ENCODE data around the gene PSMD1.

Gene PSMD1

DNA sequence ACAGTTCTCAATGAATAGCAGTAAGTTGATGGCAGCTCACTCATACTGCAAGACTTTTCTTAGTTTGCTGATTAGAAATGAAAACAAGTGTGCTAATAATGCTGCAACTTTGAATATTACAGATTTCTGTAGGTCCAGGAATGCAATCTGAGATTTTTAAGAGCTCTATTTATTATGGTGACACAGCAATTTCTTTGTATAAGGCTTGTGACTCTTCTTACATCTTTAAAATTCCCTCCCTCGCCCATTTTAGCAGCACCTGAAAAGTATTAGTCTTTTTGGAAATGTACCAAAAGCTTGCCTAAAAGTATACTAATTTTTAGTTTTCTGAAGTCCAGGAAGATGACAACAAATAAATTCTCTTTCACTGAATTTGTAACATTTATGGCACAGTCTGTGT lies 72.5 kb downstream of the PSMD1 start:
- TF ChIP-seq, protein P1, sequence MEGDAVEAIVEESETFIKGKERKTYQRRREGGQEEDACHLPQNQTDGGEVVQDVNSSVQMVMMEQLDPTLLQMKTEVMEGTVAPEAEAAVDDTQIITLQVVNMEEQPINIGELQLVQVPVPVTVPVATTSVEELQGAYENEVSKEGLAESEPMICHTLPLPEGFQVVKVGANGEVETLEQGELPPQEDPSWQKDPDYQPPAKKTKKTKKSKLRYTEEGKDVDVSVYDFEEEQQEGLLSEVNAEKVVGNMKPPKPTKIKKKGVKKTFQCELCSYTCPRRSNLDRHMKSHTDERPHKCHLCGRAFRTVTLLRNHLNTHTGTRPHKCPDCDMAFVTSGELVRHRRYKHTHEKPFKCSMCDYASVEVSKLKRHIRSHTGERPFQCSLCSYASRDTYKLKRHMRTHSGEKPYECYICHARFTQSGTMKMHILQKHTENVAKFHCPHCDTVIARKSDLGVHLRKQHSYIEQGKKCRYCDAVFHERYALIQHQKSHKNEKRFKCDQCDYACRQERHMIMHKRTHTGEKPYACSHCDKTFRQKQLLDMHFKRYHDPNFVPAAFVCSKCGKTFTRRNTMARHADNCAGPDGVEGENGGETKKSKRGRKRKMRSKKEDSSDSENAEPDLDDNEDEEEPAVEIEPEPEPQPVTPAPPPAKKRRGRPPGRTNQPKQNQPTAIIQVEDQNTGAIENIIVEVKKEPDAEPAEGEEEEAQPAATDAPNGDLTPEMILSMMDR (IDR thresholded peaks at IDR 0.05; ENCODE audit: control insufficient read depth, insufficient read depth, low read depth, low read length, missing control alignments): no peak
- no peak overlapping the region for H3K4me3 ChIP-seq (ENCODE audit: control insufficient read depth, low read depth, low read length)
- no peak for DNase-seq (ENCODE audit: low read depth)

DNA sequence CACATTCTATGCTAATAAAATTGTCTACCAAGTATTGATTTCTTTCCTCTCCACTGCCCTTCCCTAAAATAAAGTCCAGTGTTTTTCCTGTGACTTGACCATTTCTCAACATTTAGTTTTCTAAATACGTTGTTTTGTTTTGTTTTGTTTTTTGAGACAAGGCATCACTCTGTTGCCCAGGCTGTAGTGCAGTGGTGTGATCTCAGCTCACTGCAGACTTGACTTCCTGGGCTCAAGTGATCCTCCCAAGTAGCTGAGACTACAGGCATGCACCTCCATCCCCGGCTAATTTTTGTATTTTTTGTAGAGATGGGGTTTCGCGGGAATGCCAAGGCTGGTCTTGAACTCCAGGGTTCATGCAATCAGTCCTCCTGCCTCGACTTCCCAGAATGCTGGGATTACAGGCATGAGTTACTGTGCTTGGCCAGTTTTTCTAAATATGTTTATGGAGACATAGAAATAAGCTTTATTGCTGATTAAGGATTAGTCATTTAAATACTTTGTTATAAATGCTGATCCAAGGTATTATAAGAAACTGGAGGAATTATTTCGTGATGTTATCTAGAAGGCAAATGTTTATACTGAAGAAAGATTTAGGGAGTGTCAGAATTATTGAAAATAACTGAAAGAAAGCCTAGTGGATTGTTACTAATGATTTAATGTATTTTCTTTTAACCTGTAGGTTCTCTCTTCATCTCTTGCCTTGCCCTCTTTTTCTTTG lies 73.8 kb downstream of the PSMD1 start:
- TF ChIP-seq, protein P1 (IDR thresholded peaks at IDR 0.05; ENCODE audit: control insufficient read depth, insufficient read depth, low read depth, low read length, missing control alignments): no peak
- H3K4me3 ChIP-seq (ENCODE audit: control insufficient read depth, low read depth, low read length): no peak overlapping the region
- no peak for DNase-seq (ENCODE audit: low read depth)

DNA sequence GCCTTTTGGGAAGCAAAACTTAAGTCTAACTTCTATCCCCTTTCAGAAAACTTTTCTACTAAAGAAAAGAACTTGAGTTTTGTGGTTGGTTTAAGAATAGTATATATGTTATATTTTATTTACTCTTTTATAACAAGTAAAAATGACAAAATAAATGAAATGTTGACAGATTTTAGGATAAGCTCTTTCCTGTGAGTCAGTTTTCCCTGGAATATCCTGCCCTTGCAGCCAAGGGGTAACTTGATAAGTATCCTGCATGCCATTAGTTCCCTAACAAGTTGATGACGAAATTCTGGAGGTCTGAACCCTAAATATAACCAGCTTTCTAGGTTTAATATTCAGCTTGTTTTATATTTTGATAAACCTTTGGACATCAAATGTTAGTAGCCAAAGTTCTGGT lies 75.5 kb downstream of the PSMD1 start:
- TF ChIP-seq, protein P1 (IDR thresholded peaks at IDR 0.05; ENCODE audit: control insufficient read depth, insufficient read depth, low read depth, low read length, missing control alignments): no peak
- no peak for DNase-seq (ENCODE audit: low read depth)
- no peak overlapping the region for H3K4me3 ChIP-seq (ENCODE audit: control insufficient read depth, low read depth, low read length)

DNA sequence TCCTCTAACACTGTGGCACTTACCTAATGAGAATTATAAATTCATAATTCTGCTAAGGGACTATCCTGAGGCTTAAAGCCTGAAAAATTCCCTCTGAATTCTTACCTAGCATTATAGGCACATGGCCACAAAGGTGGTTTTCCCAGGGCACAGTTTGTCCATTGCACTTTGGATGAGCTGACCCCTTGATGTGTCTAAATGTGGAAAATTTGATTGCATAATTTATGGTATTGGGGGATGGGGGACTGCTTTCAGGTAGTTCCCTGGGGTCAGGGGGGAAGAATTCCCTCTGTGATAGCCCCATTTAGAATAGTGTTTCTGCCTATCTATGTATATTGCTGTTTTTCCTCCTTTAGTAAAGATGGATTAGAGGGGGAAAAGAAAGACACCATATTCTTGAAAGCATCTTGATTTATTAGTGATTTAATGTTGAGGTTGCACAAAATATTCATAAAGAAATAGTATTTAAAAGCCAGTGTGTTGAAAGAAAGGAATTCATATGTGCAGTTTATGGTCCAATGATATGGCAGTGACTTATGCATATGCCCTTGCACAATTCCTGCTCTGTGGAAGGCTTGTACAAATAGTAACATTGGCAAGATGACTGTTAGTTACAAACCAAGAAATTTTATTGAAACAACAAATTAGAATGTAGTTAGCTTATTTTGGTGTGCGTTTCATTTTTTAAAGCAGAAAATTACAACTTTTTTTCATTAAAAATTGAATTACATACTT lies 76.9 kb downstream of the PSMD1 start:
- H3K4me3 ChIP-seq (ENCODE audit: control insufficient read depth, low read depth, low read length): no peak overlapping the region
- DNase-seq (ENCODE audit: low read depth): no peak
- TF ChIP-seq, protein P1 (IDR thresholded peaks at IDR 0.05; ENCODE audit: control insufficient read depth, insufficient read depth, low read depth, low read length, missing control alignments): no peak

DNA sequence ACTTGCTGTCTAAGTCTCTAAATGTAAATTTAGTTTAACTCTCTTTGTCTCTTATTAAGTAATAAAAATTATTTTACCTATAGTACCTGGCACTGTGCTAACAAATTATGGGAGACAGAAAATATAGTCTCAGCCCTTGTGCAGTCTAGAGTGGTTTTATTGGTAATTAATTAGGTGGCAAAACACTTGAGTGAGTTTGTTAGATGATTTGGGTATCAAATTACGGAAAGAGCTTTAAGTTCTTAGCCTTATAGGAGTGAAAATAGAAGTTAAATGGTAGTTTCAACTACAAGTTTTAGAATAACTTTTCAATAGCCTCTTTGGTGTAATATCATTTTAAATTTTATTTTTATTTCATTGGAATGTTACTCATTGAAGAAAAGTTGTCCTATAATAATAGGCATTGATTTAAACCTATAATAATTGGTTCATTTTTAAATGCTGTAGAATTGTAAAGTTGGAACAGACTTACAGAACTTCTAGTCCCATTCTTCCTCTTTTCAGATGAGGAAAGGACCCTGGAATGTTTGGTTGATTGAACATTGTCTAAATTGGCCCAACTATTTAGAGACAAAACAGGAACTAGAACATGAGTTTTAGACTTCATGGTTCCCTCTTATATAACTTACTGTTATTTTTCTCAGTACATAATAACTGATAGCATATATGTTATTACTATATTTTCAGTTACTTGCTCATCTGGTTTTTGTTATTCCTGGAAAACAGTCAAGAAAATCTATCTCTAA lies 78.4 kb downstream of the PSMD1 start:
- no peak overlapping the region for H3K4me3 ChIP-seq (ENCODE audit: control insufficient read depth, low read depth, low read length)
- DNase-seq (ENCODE audit: low read depth): no peak
- TF ChIP-seq, protein P1 (IDR thresholded peaks at IDR 0.05; ENCODE audit: control insufficient read depth, insufficient read depth, low read depth, low read length, missing control alignments): no peak

DNA sequence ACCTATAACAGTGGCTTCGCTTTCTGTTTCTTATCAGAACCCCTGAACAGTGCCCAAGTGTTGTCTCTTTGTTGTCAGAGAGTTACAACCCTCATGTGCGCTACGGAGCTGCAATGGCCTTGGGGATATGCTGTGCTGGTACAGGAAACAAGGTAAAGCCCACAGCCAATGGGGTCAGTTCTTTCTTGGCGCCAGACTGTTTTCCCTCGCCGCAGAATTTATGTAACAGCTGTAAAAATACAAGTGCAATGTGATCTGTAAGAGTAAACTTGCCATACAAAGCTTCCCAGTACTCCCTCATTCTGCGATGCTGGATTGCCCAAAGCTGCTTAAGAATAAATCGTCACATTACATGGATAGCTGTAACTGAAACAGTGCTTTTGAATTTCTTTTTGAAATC lies 82.0 kb downstream of the PSMD1 start:
- no peak overlapping the region for H3K4me3 ChIP-seq (ENCODE audit: control insufficient read depth, low read depth, low read length)
- DNase-seq (ENCODE audit: low read depth): no peak
- TF ChIP-seq, protein P1 (IDR thresholded peaks at IDR 0.05; ENCODE audit: control insufficient read depth, insufficient read depth, low read depth, low read length, missing control alignments): no peak

All from AG09309 (cell line).